ENCODE data around the gene IL32. TPM values are rescaled to one million over a fixed set of nuclear protein-coding genes. Genes with fewer than 3 reads are reported as not detected.
"Not testable (repeated sequence)": the region's sequence is repeated elsewhere in the genome, so short reads cannot be mapped to it uniquely, and the experiment has no call there.

The IL32 gene
- total and polyA plus RNA-seq, 4 donors = 83.7 to 275 (median 200) TPM

- TF ChIP-seq CTCF (IDR thresholded peaks at IDR 0.05; ENCODE audit: control extremely low read depth, extremely low read depth) = no peak
- H3K36me3 ChIP-seq (ENCODE audit: control insufficient read depth in 4 of 4, insufficient read depth in 4 of 4, low read length in 4 of 4) = peaks cover 0 to 9% (median 0%) of the 10 kb centered on the region in 4 donors
- H3K4me1 ChIP-seq (ENCODE audit: control insufficient read depth in 5 of 5, insufficient read depth in 5 of 5, low read length in 5 of 5) = peaks cover 0 to 5% (median 2%) of the 10 kb centered on the region in 5 donors
- WGBS, 2 donors = 80 to 88% methylated on average over 7 of the region's 7 CpGs
- DNase-seq (no peak), ATAC-seq (ENCODE audit: insufficient read depth, low FRiP score) (no peak)
- H3K9me3 ChIP-seq (ENCODE audit: control insufficient read depth in 4 of 4, insufficient read depth in 3 of 4, low read length in 3 of 4) = no peaks in the 10 kb centered on the region
- no peak overlapping the region for H3K4me3 ChIP-seq
- peaks cover 0 to 7% (median 0%) of the 10 kb centered on the region in 3 donors for H3K27me3 ChIP-seq (ENCODE audit: control insufficient read depth in 3 of 3, insufficient read depth in 3 of 3, low read length in 2 of 3)
- no peak overlapping the region for H3K9ac ChIP-seq (ENCODE audit: insufficient read depth in 1 of 2, low read length in 2 of 2)
- H3K27ac ChIP-seq (ENCODE audit: low read depth in 1 of 2, low read length in 1 of 2) = no peak overlapping the region
These were observed 8.0 kb downstream of the IL32 start for GRCh38 chr16:3073448-3073847.

DNA sequence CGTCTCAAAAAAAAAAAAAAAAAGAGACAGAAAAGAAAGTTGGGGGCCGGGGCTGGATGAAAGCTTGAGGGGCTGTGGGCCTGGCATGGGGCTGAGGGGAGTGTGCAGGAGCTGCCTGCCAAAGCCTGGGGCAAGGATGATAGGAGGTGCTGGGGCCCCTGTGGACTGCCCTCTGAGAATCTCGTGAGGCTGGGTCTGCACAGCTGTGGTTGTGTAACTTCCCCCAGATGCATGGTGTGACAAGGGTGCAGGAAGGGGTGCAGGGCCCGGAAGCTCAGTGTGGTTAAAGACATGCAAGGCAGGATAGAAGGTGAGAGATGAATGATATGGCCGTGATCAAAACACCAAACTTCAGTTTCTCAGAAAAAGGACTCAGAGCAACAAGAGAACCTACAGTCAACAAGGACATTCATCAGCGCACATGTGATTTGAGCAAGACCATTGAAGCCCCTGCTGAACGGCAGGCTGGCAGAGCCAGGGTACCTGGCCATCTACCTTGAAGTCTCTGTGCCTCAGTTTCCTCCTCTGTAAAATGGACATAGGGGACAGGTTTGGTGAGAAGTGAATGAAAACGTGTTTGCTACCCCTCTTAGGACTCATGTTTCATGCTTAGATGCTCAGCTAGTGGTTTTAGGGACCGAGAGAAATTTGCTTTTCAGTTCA is 9.6 kb downstream of the IL32 start:
- Histone ChIP-seq H3K27ac (ENCODE audit: low read depth in 1 of 2, low read length in 1 of 2) (peak overlapping the region in 1 of 2 donors; percentile 45), H3K4me3 (no peak overlapping the region), H3K9me3 (ENCODE audit: control insufficient read depth in 4 of 4, insufficient read depth in 3 of 4, low read length in 3 of 4) (no peaks in the 10 kb centered on the region), H3K9ac (ENCODE audit: insufficient read depth in 1 of 2, low read length in 2 of 2) (no peak overlapping the region), H3K27me3 (ENCODE audit: control insufficient read depth in 3 of 3, insufficient read depth in 3 of 3, low read length in 2 of 3) (peaks cover 0 to 7% (median 0%) of the 10 kb centered on the region in 3 donors), H3K36me3 (ENCODE audit: control insufficient read depth in 4 of 4, insufficient read depth in 4 of 4, low read length in 4 of 4) (no peaks in the 10 kb centered on the region), H3K4me1 (ENCODE audit: control insufficient read depth in 5 of 5, insufficient read depth in 5 of 5, low read length in 5 of 5) (peaks cover 0 to 5% (median 0%) of the 10 kb centered on the region in 5 donors)
- TF ChIP-seq CTCF (IDR thresholded peaks at IDR 0.05; ENCODE audit: control extremely low read depth, extremely low read depth) = no peak
- no peak for ATAC-seq (ENCODE audit: insufficient read depth, low FRiP score)
- DNase-seq = no peak
- 24 to 51% methylated on average over 9 of the region's 9 CpGs for WGBS, 2 donors

GRCh38 chr16:3075523-3075915 is 10.1 kb downstream of the IL32 start:
- Histone ChIP-seq H3K36me3 (ENCODE audit: control insufficient read depth in 4 of 4, insufficient read depth in 4 of 4, low read length in 4 of 4) (no peaks in the 10 kb centered on the region), H3K27me3 (ENCODE audit: control insufficient read depth in 3 of 3, insufficient read depth in 3 of 3, low read length in 2 of 3) (peaks cover 0 to 7% (median under 1%) of the 10 kb centered on the region in 3 donors), H3K4me1 (ENCODE audit: control insufficient read depth in 5 of 5, insufficient read depth in 5 of 5, low read length in 5 of 5) (peaks cover 0 to 5% (median 0%) of the 10 kb centered on the region in 5 donors), H3K27ac (ENCODE audit: low read depth in 1 of 2, low read length in 1 of 2) (peak overlapping the region in 1 of 2 donors; percentile 45), H3K4me3 (no peak overlapping the region), H3K9ac (ENCODE audit: insufficient read depth in 1 of 2, low read length in 2 of 2) (no peak overlapping the region), H3K9me3 (ENCODE audit: control insufficient read depth in 4 of 4, insufficient read depth in 3 of 4, low read length in 3 of 4) (no peaks in the 10 kb centered on the region)
- ATAC-seq (ENCODE audit: insufficient read depth, low FRiP score) = no peak
- DNase-seq = peak in 2 of 3 donors; percentile 42 to 75
- TF ChIP-seq CTCF (IDR thresholded peaks at IDR 0.05; ENCODE audit: control extremely low read depth, extremely low read depth) = no peak
- WGBS, 2 donors = 47 to 59% methylated on average over 10 of the region's 10 CpGs

DNA sequence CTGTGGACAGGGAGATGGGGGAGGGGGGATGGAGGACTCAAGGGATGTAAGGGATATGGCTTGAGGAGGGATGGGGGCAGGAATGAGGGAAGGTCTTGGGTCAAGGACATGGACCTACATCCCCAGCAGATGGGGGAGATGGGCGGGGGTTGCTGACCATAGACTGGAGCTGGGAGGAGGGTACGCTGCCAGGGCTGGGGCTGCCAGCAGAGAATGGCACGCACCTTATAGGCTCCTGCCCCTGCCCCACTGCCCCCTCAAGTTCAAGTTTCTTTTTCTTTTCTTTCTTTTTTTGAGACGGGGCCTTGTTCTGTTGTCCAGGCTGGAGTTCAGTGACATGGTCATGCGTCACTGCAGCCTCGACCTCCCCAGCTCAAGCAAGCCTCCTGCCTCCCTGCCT is 10.5 kb downstream of the IL32 start:
- not testable (repeated sequence) for H3K4me3 ChIP-seq; DNase-seq; H3K4me1 ChIP-seq (ENCODE audit: control insufficient read depth in 5 of 5, insufficient read depth in 5 of 5, low read length in 5 of 5); H3K36me3 ChIP-seq (ENCODE audit: control insufficient read depth in 4 of 4, insufficient read depth in 4 of 4, low read length in 4 of 4); H3K9me3 ChIP-seq (ENCODE audit: control insufficient read depth in 4 of 4, insufficient read depth in 3 of 4, low read length in 3 of 4); H3K27me3 ChIP-seq (ENCODE audit: control insufficient read depth in 3 of 3, insufficient read depth in 3 of 3, low read length in 2 of 3); H3K9ac ChIP-seq (ENCODE audit: insufficient read depth in 1 of 2, low read length in 2 of 2); ATAC-seq (ENCODE audit: insufficient read depth, low FRiP score); H3K27ac ChIP-seq (ENCODE audit: low read depth in 1 of 2, low read length in 1 of 2)
- 83 to 90% methylated on average over 6 of the region's 6 CpGs for WGBS, 2 donors
